NCI-H526 treated with DMSO at 0.1 percent for 48 hours (cell line): ENCODE measurements around the gene AKAP13.
"Not testable (repeated sequence)": the region's sequence is repeated elsewhere in the genome, so short reads cannot be mapped to it uniquely, and the experiment has no call there.

Experiments used
- DNase-seq: peaks from one replicate; lab custom pipeline; 2025; lab: John Stamatoyannopoulos, UW

Gene AKAP13

DNA sequence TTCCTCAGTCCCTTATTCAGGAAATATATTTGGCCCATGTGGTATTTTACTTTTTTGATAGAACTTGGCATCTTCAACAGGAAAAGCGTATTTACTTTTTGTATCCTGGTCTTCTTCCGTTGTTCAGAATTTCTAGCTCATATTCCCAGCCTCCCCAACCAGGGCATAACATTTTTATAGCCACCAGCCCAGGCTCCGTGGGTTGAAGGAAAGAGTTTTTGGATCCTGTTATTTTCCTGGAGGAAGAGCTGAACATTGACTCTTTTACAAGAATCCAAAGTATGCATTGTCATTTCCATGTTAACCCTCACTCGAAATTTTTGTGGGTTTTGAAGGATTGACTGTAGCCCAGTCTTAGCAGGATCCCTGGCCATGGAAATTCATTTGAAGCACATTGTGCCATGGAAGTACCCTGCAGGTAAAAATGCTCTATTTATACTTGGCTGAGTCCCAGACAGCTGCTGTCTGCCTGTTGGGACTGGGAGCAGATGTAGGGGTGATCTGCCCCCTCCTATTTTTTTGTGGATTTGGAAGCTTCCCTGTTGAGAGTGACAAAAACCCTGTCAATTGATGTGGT lies 98.8 kb downstream of the AKAP13 start:
- DNase-seq, result no peak

GRCh38 chr15:85480923-85481322 lies 100.5 kb downstream of the AKAP13 start:
- DNase-seq, result no peak

GRCh38 chr15:85481543-85481942 lies 101.1 kb downstream of the AKAP13 start:
- not testable (repeated sequence) for DNase-seq

- no peak for DNase-seq
Observed at GRCh38 chr15:85482894-85483293, 102.5 kb downstream of the AKAP13 start.

GRCh38 chr15:85483955-85484354 lies 103.6 kb downstream of the AKAP13 start:
- DNase-seq, result not testable (repeated sequence)

DNA sequence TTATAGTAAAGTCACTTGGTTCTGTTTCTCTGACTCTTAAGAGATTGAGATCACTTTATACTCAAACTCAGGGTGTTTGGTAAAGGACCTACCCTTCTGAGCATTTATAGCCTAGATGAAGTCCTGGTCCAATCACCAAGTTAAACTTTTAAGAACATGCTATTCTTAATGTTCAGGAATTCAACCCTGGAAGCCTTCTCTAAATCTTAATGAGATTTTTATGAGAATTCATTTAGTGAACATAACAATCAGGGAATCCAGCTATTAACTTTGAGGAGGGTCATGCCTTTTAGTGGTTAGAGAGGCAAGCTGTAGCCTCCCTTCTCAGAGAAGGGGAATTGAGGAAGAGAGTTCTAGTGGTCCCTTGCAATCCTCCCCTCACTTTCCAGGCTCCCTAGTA lies 104.5 kb downstream of the AKAP13 start:
- not testable (repeated sequence) for DNase-seq

- peak; percentile 67 for DNase-seq
Observed at GRCh38 chr15:85485956-85486567, 105.7 kb downstream of the AKAP13 start.

- not testable (repeated sequence) for DNase-seq
Observed at GRCh38 chr15:85487796-85488195, 107.4 kb downstream of the AKAP13 start.

DNA sequence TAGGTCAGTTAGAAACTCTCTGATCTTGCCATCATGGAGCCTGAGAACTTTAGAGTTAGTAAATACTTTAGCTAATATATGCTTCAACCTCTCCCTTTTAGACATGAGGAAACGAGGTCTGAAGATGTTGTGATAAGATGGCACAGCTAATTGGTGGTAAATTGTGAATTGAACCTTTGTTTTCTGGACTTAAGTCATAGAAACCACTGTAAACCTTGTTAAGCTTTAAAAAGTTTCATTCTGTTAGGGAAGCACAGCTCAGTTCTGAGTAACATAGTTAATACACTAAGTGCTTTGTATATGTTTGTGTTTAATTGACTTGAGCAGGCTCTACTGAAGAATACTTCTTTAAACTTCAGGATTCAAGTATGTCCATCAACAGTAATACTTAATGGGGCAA lies 108.6 kb downstream of the AKAP13 start:
- no peak for DNase-seq

- no peak for DNase-seq
Observed at GRCh38 chr15:85489773-85490493, 109.5 kb downstream of the AKAP13 start.

DNA sequence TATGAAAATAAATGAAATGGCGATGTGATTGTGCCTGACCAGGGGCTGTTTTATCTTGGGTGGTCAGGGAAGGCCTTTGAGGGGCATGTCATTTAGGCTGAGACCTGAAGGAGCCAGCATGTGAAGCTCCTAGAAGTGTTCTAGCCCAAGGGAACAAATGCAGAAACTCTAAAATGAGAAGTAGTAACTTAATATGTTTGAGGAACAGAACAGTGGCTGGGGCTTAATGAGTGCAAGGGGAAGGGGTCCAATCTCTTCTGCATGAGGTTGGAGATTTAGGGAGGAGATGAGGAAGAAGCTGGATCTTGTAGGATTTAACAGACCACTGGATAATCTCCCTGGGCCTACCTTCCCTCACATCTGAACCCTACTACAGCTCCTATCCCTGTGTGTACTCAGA lies 110.5 kb downstream of the AKAP13 start:
- DNase-seq, result no peak

DNA sequence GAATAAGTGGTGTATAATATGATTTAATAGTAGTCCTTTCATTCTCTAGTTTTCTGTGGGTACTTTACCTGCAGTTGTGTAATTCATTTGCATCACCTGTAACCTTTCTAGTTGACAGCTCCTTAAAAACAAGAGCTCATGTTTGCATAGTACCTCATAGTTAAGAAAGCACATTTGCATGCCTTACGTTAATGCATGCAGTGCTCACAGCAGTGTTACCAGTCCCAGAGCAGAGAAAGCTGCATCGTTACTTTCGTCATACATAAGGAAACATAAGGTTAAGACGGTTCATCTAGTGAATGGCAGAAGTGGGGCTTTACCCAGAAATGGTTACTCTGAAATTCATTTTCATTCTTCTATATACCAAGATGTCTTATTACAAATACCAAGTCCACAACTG lies 111.3 kb downstream of the AKAP13 start:
- DNase-seq, result peak; percentile 98

DNA sequence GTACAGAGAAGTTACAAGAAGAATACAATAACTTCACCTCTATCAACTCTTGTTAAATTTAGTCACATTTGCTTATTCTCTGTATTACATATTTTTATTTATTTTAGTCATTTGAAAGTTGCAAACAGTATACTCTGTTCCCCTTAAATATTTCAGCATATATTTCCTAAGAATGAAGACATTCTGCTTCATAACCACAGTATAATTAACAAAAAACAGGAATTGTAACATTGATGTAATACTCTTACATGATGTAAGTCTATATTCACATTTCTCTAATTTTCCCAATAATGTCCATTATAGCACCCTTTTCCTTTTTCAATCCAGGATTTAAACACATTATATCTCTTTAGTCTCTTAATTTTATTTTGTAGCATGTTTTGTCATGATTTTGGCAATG lies 112.0 kb downstream of the AKAP13 start:
- DNase-seq, result no peak

GRCh38 chr15:85493260-85493659 lies 112.9 kb downstream of the AKAP13 start:
- peak; percentile 20 for DNase-seq

GRCh38 chr15:85494048-85494777 lies 113.8 kb downstream of the AKAP13 start:
- DNase-seq, result peak; percentile 35

DNA sequence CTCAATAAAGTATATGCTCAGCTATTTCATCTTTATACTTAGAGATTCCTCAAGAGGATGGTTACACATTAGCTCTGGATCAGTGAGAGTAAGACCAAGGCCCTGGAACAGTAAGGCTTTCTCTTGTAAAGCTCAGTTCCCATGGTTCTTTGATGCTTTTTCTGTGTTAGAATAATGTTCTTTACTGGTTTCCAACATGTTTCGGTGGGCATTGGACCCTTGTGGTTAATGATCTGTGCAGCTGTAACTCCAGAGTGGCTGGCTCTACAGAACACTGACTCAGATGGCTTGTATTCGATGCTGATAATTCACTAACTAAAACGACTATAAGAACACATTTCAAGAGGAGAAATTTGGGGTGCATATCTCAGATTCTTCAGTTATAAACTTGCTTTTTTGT lies 114.7 kb downstream of the AKAP13 start:
- DNase-seq, result peak; percentile 20

GRCh38 chr15:85495544-85495943 lies 115.1 kb downstream of the AKAP13 start:
- no peak for DNase-seq

- no peak for DNase-seq
Observed at GRCh38 chr15:85496151-85496550, 115.7 kb downstream of the AKAP13 start.

GRCh38 chr15:85496551-85497171 lies 116.3 kb downstream of the AKAP13 start:
- peak; percentile 95 for DNase-seq

DNA sequence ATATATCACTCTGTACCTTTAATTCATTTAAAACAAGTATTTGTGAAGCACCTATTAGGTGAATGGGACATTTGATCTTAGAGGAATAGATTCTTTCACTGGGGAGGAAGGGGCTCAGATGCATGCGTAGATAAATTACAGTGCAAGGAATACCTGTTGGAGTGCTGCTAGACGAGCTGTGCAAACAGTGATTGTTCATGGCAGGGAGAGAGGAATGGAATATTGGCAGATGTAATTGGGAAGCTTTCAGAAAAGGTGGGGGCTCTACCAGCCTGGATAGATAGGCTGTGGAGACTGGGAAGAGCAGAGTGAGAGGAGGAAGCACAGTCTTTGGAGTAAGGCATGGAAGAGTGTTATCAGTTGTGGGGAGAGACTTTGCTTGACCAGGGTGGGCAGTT lies 116.8 kb downstream of the AKAP13 start:
- DNase-seq, result peak; percentile 89

DNA sequence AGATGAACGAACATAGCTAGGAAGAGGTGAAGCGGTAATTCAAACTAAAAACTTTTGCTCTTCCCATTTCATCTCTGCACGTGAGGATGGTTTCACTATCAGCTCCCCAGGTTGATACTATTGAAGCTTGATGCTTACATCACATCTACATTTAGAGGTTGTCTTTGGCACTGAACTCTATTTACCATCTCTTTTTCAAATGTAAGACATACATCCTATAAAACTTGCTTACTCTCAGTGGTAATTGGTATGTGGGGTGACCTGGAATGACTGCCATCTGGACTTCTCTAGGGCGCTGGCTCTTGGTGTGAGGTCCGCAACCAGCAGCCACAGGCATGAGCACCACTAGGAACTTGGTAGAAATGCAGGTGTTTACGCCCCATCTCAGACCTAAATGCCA lies 118.1 kb downstream of the AKAP13 start:
- DNase-seq, result no peak

DNA sequence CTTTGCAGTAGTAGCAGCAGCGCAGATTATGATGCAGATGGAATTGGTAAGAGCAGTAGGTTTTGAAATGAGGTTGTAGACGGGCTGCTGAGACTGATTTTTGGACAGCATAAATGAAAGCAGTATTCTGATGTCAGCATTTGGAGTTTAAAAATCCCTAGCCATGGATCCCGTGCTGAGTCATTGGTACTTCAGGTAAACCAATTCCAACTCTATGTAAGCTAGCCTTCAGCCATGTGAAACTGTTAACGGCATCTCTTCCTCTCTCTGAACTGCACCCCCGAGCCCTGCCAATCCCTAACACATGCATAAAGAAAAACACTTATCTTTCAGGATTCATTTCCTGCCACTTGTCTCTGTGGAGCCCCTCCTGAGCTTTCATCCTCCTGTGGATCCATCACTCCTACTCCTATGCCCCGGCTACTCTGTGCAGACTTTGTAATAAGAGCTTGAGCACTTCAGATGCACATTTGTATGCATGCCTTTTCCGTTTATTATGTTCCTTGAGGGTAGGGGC lies 119.0 kb downstream of the AKAP13 start:
- peak; percentile 12 for DNase-seq
